NCI-H2227 treated with DMSO at 0.1 percent for 48 hours (cell line): ENCODE measurements around the gene ARHGAP15.

Experiments
- DNase-seq: peaks from one replicate; lab custom pipeline; 2025; lab: John Stamatoyannopoulos, UW

Gene ARHGAP15

DNA sequence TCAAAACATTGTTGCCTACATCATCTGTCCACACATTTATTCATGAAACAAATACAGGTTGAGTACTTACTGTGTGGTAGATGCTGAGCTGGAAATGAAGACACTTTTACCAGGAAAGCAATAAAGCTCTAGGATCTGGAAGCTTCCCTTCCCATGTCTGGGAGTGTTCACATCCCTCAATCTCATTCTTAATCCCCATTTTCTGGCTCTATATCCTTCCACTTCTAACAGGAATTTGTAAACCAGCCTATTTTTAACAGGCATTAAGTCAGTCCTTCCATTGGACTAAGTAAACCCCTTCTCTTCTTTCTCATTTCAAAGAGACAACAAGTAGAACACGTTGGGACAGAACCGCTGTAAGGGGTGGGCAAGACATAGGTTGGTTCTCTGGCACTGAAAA, 589.5 kb downstream of the ARHGAP15 start:
- DNase-seq = no peak

DNA sequence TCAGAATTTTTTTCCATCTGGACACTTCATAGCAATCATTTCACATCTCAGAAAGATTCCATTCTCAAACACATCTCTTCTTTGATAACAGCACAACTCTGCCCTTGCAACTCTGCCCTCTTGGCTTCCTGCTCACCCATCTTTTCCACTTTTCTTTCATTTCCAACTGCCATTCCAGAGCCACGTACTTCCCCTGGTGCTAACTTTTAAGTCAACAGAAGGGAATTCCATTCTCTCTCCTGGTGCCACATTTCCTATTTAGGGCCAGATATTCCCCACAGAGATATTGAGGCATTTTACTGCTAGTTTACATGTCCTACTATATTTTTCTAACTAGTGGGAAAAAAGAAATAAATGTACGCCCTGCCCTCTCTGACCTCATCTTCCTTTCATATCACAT, 590.2 kb downstream of the ARHGAP15 start:
- no peak for DNase-seq

DNA sequence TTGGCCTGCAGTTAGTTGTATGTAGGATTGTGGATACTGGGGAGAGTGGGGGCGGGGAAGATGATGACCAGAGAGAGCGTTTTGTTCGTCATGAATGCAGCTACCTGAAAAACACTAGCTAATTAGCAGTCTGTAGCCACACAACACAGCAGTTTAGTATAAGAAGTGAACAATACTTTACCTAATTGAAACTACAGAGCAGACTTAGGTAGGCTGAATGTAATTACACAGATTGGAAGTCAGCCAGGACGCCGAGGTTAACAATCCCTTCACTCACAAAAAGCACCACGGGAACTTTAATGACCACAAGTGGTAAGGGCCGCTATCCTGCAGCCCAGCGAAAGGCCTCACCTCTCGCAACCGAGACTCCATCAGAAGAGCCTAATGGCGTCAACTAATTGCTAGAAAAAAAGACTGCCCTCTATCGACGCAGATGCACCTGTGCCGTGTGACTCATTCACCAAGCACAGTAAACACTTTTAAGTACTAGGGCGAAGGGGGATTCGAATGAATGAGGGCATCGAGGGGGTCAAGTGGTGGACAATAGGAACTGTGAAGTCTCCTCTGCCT, 591.0 kb downstream of the ARHGAP15 start:
- peak; percentile 82 for DNase-seq

- DNase-seq = no peak
These were observed 596.2 kb downstream of the ARHGAP15 start for GRCh38 chr2:143725400-143725799.

GRCh38 chr2:143726151-143726845, 597.1 kb downstream of the ARHGAP15 start:
- no peak for DNase-seq

DNA sequence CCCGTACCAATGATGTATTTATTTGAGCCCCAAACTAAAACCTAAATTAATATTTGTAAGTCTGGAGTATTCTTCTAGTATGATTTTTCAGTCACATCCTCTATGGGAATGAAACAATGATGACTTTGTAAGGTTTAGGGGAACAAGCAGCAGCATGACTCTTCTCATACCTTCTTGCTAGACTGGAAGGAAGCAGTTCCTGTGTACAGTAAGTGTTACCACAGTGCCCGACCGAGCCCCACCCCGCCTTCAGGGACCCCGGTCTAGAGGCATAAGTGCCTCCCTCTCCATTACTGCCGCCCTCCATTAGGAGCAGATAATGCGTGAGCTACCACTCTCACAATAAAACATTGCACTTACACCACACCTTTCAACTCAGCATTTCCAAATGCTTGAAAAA, 599.3 kb downstream of the ARHGAP15 start:
- no peak for DNase-seq

DNA sequence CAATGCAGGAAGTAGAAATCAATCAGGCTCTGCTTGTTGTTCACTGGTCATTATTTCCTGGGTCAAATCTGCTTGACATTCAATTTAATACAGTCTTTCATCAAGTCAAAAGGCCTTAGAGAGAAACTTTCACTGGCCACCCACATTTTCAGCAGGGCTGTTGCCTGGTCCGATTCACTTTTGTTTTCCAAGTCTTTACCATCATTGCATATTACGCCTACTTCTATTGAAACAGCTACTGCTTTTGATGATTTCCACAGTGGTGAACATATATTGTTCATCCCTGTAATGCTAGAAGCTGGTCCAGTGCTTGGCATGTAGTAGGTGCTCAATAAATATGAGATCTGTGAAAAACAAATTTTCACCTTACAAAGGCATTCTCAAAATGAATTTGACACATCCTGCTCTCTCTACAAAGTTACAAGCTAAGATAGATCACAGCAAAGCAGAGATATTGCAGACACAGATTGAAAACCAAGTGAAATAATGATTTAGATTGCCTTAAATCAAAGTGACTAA, 600.1 kb downstream of the ARHGAP15 start:
- no peak for DNase-seq

GRCh38 chr2:143730155-143730952, 601.1 kb downstream of the ARHGAP15 start:
- no peak for DNase-seq

DNA sequence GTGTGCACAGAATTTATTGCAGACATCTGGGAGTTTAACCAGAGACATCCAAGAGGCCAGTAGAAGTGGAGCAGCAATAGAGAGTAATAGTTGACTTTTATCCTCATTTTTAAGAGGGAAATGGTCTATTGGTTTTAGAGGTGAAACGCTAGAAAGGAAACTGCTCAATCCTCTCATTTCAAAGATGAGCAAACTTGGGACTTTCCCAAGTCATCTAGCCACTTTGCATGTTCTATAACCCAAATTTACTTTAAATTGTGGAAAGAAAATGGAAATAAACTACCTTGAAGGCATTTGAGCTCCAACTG, 601.7 kb downstream of the ARHGAP15 start:
- DNase-seq = no peak

GRCh38 chr2:143732076-143732475, 602.9 kb downstream of the ARHGAP15 start:
- DNase-seq = no peak

DNA sequence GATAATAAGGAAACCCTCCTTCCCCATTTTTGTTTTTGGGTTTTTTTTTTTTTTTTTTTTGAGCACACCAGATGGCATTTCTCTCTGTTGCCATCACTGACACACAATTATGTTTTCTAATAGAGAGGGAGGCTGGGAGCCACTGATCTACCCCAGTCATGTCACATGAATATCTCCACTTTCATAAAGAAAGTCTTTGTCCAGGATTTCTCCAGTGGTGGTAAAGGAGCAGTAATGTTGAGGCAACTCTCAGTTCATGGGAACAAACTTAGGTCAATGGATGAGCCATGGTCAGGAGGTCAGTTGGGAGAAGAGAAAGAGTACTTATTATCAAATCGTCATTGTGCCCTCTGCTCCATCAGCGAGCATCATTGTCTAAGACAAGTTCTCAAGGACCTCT, 603.7 kb downstream of the ARHGAP15 start:
- no peak for DNase-seq

GRCh38 chr2:143734507-143734906, 605.3 kb downstream of the ARHGAP15 start:
- no peak for DNase-seq

GRCh38 chr2:143736904-143737303, 607.7 kb downstream of the ARHGAP15 start:
- DNase-seq = no peak

GRCh38 chr2:143740431-143740830, 611.2 kb downstream of the ARHGAP15 start:
- no peak for DNase-seq

DNA sequence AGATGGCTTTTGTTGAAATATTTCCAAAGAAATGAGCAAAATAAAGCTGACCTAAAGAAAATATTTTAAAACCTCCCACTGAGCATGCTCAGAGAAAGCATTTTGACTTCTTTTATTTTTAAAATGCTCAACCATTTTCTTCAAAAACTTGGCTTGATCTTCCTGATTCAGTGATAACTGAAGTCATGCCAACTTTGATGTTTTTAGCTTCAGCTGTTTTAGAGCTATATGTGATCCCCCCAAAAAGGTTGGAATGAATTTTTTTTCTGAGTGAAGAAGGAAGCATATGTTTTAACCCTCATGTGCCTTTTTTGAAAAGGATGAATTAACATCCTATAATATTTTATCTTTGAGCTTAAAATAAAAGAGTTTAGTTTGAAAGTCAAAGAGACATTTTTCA, 612.0 kb downstream of the ARHGAP15 start:
- DNase-seq = no peak

GRCh38 chr2:143742581-143742980, 613.4 kb downstream of the ARHGAP15 start:
- no peak for DNase-seq

DNA sequence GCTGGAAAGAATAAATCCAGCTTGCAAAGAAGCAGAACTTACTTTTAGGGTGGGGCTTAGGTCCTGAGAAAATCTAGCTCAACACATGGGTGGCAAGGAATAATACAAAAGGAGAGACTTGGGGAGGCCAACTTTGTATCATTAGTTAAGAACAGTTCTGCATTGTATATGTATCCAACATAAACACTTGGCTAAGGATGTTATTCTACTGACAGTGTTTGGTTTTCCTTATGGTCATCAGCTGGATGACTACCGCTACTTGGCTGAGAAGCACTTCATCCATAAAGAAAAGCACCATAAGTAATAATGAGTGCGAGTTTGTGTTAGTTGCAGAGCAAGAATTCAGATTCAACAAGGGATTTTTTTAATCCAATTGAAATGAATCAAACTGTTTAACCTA, 614.9 kb downstream of the ARHGAP15 start:
- DNase-seq = no peak

DNA sequence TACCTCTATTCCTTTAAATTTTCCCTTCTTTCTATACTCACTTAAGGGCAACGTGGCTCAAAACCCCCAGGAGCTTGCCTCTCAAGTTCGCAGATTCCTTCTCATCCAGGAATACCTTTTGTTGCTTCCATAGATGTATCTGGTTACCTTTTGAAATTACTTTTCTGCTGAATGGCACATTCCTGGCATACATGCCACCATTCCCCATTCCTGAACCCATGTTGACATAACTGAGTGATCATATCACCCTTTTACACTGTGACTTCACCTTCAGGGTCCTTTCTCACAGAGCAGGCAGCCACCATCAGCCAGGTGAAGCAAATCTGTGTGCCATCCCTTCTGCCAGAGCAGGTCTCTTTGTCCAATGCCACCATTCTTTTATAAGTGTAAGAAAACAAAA, 615.8 kb downstream of the ARHGAP15 start:
- no peak for DNase-seq

- DNase-seq = no peak
These were observed 625.5 kb downstream of the ARHGAP15 start for GRCh38 chr2:143754742-143755141.

GRCh38 chr2:143758629-143759330, 629.6 kb downstream of the ARHGAP15 start:
- DNase-seq = no peak

GRCh38 chr2:143759455-143759854, 630.2 kb downstream of the ARHGAP15 start:
- no peak for DNase-seq

- DNase-seq = no peak
These were observed 633.1 kb downstream of the ARHGAP15 start for GRCh38 chr2:143762176-143762928.
